CD4-positive, alpha-beta T cell treated with Interleukin-2 at 100 ng/mL for 4 hours (primary cell): ENCODE data around the gene HMGXB3.
A peak's percentile ranks its signal among the peaks of the same experiment; 100 is the strongest.
"Not testable (repeated sequence)": the region's sequence is repeated elsewhere in the genome, so short reads cannot be mapped to it uniquely, and the experiment has no call there.

Experiments used
- DNase-seq: peaks from one replicate; pipeline ENCODE4 v3.0.0-alpha.2; 2020; ENCODE audit warnings: low spot score

Gene HMGXB3

DNA sequence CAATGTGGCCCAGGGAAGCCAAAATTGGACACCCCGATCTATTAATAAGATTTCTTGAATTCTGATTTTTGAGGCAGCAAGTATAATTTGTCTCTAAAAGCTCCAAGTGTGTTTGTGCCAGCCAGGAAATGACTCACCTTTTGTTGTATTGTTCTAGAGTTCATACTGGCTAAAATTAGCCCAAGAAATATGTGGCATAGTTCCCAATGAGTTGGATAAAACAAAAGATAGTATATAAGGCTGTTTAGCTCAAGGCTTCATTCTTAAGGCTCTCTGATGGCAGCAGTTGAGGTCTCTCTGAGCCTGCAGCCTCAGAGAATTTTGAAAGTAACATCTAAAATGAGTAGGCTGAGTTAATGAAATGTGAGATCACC lies 21.6 kb downstream of the HMGXB3 start:
- DNase-seq: no peak

DNA sequence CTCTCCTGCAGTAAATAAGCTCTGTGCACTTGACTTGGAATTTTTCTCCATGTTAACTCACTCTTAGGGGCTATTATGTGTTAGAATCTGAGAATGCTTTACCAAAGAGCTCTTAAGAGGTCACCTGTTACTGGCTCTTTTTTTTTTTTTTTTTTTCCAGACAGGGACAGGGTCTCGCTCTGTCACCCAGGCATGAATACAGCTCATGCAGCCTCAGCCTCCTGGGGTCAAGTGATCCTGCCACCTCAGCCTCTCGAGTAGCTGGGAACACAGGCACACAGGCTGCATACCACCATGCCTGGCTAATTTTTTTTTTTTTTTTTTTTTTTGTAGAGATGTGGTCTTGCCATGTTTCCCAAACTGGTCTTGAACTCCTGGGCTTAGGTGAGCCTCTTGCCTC lies 22.1 kb downstream of the HMGXB3 start:
- DNase-seq: no peak

DNA sequence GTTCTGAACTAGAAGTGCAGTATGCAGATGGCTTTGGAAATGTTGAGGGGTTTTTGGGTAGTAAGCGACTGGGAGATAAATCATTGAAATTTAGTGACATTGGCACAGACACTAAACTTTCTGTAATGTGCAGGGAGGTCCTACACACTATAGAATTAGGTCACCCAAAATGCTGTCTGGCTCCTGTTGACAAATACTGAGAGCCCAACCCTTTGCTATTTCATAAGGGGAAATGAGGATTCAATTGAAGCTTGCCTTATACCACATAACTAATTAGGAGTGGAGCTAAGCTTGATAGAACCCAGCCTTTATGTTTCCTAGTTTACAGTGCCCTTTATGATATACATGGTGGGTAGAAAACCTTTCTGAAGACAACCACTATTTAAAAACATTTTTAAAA lies 22.6 kb downstream of the HMGXB3 start:
- no peak for DNase-seq

DNA sequence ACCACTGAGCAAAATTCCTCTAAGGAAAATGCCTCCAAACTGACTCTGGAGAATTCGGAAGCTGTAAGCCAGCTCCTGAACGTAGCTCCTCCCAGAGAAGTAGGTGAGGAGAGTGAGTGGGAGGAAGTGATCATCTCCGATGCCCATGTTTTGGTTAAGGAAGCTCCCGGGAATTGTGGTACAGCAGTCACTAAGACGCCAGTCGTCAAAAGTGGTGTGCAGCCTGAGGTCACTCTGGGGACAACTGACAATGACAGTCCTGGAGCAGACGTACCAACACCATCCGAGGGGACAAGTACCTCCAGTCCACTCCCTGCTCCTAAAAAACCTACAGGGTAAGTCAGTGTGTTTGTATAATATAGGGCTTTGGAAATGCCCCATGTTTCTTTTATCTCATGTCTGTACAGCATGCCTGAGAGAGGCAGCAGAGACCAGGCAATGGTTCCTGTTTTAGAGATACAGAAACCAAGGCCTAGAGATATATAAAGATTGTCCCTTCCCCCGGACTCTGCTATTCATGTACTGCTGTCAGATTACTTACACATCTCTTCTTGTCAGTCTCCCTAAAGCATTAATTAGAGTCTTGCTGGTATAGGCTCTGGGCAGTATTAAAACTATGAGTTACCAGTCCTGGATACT lies 23.9 kb downstream of the HMGXB3 start:
- no peak for DNase-seq

DNA sequence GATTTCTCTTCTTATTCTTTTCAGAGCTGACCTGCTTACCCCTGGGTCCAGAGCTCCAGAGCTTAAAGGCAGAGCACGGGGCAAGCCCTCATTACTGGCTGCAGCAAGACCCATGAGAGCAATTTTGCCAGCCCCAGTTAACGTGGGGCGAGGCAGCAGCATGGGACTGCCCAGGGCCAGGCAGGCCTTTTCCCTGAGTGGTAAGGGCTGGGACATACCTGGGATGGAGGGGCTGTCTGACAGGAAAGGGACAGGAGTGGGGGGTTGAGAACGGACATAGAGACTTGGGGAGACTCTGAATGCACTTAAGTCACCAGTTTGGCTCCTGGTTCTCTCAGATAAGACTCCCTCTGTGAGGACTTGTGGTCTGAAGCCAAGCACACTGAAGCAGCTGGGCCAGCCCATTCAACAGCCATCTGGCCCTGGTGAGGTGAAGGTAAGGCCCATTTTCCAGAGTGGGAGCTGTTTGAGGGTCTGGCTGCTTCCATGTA lies 26.2 kb downstream of the HMGXB3 start:
- no peak for DNase-seq

DNA sequence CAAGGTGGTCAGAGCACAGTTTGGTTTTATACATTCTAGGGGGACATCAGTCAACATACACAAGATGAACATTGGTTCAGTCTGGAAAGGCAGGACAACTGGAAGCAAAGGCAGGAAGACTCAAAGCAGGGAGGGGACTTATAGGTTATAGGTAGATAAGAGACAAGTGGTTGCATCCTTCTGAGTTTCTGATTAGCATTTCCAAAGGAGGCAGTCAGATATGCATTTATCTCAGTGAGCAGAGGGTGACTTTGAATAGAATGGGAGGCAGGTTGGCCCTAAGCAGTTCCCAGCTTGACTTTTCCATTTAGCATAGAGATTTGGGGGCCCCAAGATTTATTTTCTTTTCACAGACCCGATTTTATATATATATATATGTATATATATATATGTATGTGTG lies 27.5 kb downstream of the HMGXB3 start:
- not testable (repeated sequence) for DNase-seq

DNA sequence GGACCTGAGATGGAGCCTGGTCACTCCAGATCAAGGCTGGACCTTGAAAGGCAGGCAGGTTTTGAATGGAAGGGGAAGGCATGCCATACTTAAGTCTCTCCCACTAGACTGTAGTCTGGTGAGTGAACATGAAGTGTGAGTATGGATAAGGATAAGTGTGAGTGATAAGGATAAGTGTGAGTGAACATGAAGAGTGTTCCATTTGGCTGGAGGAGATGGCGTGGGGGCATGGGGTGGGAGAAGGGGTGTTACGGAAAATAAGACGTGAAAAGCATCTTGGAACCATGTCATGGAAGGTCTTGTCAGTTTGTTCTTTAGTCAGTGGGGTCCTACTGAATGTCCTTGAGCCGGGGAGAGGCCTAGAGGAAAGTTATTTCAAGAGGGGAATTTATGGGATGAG lies 32.8 kb downstream of the HMGXB3 start:
- no peak for DNase-seq

DNA sequence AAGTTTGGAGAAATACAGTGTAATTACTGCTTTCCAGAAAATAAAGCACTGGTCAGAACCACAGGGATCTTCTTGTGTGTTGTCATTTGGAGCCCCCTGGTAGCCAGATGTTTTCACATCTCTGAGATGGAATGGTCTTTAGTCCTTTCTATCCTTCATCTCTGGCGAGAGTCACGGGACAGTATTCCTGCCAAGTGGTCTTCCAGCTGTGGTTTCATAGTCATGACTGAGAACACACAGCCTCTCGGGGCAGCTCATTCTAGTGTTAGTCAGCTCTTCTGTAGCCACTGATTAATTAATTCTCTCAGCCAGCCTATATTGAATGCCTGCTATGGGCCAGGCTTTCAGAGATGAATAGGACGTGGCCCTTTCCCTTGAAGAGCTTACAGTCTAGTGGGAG lies 34.1 kb downstream of the HMGXB3 start:
- no peak for DNase-seq

DNA sequence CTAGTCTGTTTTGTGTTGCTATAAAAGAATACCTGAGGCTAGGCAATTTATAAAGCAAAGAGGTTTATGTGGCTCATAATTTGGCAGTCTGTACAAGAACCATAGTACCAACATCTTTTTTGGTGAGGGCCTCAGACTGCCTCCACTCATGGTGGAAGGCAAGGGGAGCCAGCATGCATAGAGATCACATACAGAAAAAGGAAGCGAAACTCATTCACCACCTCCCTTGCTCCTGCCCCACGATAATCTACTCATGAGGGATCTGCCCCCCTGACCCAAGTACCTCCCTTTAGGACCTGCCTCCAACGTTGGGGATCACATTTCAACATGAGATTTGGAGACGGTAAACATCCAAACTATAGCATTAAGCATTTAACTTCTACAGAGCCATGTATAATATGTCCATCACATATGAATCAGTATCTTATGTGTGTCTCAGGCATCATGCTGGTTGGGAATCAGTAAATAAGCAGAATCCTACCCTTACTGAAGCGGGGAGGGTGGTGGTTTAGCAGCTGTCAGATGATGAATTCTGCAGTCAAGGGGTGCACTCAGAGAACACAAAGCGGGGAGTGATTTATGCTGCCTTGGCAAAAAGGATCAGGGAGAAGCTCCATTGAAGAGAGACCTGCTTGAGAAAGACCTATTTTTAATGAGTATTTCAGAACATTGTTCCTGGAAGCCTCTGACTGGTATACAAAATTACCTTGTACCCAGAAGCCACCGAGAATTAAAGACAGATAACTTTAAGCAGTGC lies 34.8 kb downstream of the HMGXB3 start:
- no peak for DNase-seq

DNA sequence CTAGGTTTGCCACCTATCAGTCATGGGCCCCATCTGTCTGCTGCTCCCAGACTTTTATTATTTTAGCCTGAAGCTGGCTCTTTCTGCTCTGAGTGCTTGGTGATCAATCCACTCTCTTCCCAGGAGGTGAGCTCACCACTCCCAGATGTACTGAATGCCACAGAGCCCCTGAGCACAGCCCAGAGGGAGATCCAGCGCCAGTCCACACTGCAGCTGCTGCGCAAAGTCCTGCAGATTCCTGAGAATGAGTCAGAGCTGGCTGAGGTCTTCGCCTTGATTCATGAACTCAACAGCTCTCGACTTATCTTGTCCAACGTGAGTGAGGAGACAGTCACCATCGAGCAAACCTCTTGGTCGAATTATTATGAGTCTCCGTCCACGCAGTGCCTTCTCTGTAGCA lies 36.0 kb downstream of the HMGXB3 start:
- no peak for DNase-seq

DNA sequence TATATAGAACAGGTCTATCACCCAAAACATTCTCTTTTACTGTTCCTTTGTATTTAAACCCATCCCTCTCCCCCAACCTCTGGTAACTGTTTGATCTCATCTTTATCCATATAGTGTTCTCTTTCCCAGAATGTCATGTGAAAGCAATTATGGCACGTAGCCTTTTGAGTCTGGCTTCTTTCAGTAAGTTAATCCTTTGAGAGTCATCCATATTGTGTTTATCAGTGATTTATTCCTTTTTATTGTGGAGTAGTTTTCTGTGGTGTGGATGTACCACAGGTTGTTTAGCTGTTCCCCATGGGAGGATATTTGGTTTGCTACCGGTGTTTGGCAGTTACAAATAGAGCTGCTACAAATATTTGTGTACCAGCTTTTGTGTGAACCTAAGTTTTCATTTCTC lies 38.0 kb downstream of the HMGXB3 start:
- DNase-seq: no peak

DNA sequence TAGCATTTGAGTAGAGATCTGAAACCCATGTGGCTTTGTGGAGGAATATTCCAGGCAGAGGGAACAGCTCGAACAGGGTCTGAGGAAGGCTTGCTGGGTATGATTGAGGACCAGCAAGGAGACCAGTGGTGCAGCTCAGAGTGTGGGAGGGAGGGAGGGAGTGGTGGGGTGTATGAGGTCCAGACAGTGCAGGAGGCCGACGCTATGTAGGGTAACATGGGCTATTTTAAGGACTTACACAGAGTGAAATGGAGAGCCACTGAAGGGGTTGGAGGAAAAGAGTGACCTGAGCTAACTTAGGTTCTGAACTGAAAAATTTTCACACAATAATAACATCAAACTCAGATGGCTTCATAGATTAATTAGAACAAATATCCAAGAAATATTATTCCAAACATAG lies 41.9 kb downstream of the HMGXB3 start:
- no peak for DNase-seq

DNA sequence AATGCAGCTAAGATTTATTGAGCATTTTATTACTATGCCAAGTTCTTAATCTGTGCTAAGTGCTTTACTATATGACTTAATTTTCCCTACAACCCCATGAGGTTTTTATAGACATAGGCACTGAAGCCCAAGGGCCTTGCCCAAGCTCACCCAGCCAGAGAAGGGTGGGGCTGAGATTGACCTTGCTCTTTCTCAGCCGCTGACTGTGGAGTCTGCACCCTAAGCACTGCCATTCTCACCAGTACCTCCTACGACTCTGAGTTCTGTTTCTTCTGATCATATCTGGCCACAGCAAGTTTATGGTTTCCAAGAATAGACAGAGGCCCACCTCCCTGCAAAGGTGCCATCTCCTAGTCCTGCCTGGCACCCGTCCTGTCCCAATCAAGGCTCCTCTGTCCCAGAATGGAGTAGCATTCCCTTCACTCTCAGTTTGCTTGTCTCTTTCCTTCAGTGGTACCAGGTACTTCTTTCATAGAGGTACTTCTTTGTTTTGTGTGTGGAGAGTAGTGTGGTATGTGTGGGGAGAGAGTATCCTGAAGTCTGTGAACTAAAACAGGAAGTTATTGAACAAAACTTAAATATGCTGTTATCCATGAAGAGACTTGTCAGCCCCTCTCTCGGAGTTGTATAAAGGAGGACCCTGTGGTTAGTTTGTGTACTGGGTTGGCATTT lies 43.3 kb downstream of the HMGXB3 start:
- DNase-seq: no peak

DNA sequence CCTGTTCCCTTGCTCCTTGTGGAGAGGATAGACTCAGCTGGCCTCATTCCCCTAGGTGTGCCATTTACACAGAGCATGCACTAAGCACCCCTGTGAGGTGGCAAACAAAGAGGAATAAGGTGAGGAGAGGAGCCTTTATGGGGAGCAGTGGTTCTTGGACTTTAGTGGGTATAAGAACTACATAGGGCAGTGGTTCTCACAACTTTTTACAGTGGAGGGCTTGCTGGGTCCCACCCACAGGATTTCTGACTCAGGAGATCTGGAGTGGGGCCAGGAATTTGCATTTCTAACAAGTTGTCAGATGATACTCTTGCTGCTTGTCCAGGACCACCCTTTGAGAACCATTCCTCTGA lies 43.8 kb downstream of the HMGXB3 start:
- no peak for DNase-seq

DNA sequence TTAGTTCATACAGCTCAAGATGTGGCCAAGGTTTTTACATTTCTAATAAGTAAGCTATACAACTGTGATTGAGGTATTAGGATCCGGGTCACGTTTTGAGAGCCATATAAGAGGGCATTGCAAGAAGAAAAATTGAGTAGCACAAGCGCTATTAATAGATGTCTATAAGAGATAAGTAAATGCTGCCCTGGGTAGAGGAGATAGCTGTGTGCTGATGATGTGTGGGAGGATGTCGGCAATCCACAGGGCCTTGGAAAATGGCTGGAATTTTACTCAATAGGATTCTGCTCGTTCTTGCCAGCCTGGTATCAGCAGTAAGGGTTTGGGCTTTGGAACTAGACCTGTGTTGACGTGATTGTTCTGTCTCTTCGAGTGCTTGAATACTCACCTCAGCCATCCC lies 44.2 kb downstream of the HMGXB3 start:
- no peak for DNase-seq

DNA sequence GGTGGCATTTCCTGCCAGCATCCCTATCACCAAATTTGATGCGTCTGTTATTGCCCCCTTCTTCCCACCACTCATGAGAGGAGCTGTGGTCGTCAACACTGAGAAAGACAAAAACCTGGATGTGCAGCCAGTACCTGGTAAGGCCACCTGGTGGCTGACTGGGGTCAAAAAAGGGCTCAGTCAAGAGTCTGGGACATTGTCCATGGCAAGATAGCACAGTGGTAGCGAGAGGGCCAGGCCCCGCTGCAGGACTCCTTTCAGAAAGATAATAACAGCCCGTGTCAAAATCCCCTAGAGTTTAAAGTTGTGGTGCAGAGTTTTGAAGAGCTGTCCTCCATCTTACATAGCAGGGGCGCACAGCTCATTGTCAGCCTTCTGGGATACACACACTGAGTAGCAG lies 45.0 kb downstream of the HMGXB3 start:
- DNase-seq: no peak

DNA sequence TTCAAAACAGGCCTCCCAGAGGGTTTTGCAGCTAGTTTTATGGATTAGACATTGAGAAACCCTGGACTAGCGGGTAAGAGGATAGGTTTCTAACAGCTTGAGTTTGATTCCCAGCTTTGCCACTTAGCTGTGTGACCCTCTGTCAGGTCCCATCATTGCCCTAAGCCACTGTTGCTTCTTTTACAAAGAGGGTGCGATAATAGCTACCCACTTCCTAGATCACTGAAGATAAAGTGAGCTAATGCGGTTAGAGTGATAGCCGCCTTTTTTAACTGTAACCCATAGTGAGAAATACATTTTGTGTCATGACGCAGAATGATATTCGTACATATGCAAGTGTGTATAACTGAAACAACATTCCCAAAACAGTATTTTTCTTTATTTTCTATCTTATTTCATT lies 45.5 kb downstream of the HMGXB3 start:
- DNase-seq: peak; percentile 46

DNA sequence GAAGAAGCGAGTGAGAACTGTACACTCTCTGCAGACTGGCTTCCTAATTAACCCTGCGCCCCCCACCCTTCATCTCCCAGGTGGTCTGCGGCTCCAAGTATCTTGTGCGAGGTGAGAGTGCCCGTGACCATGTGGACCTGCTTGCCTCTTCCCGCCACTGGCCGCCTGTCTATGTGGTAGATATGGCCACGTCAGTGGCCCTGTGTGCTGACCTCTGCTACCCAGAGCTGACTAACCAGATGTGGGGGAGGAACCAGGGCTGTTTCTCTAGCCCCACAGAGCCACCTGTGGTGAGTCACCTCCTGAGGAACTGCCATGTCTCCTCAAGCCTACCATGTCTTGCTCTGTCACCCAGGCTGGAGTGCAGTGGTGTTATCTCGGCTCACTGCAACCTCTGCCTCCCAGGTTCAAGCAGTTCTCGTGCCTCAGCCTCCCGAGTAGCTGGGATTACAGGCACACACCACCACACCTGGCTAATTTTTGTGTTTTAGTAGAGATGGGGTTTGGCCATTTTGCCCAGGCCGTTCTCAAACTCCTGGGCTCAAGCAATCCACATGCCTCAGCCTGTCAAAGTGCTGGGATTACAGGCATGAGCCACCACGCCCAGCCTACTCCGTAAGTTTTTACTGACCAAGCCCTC lies 49.8 kb downstream of the HMGXB3 start:
- not testable (repeated sequence) for DNase-seq

DNA sequence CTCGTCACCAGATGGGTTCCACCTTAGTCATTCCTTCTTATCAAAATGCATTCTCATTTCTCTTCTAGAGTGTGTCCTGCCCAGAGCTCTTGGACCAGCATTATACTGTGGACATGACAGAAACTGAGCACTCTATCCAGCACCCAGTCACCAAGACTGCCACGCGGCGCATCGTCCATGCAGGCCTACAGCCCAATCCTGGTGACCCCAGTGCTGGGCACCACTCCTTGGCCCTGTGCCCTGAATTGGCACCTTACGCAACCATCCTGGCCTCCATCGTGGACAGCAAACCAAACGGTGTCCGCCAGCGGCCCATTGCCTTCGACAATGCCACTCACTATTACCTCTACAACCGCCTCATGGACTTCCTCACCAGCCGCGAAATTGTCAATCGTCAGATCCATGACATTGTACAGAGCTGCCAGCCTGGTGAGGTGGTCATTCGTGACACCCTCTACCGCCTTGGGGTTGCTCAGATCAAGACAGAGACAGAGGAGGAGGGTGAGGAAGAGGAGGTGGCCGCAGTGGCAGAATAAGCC lies 51.2 kb downstream of the HMGXB3 start:
- DNase-seq: no peak

DNA sequence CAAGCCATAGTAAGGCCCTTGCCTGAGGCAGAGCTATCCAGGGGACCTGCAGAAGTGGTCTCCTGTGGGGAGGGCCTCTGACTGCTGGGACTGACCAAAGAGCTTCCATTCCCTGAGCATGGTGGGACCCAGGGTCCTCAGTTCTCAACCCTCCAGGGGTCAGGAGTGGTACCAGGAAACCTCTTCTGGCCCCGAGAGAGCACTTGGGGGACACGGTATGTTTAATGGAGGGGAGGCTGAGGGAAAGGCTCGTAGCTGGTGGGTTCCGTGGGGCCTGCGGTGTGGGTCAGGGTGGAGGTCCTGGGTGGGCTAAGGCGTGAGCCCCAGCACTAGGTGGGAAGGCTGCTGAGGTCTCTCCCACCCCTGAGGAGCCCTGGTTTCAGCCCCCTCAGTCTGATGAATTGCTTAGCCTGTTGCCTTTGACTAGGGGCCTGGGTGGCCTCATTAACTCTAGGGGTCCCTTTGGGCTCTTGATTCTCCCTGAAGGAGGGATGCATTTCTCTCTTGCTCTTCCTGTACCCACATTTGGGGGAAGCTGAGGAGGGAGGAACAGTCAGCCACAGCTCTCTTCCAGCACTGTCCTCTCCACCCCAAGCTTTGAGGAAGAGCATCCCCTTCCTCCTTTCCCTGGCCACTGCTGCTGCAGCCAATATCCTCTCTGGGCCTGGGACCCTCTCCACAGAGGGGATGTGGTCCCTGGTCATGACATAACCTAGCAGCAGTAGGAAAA lies 51.9 kb downstream of the HMGXB3 start:
- DNase-seq: no peak

DNA sequence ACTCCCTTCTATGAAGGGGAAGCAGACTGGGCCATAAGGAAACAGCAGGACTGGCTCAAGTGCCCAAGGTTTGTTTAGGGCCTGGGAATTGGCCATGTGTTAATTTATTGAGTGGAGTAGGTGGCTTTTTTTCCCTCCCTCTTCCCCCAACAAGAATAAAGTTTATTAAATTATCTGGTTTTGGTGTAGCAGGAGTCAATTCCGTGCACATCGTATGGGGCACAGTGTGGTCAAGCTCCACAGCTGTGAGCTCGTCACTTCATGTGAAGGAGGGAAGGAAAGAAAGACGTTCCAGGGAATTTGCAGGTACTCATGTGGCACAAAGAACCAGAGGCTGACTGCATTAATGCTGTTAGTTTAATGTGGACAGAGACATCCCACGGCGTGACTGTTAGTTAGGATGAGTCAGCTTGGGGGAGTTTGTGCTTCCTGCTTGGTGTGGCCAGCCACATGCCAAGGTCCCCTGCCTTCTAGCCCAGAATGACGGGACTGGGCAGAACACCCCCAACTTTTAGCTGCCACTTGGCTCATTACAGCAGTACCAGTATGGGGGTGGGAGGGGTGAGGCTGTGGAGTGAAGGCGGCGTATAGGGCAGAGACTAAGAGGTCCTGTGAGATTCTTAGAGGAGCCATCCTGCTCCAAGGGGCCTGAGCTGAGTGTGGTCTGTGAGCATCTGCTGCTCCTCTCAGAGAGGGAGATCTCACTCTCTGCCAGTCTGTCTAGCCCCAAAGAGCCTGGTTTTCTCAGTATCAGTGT lies 52.6 kb downstream of the HMGXB3 start:
- no peak for DNase-seq
